ENCODE data around the gene KRT20. TPM values are rescaled to one million over a fixed set of nuclear protein-coding genes. Genes with fewer than 3 reads are reported as not detected.

Gene KRT20
- total and polyA plus RNA-seq, 8 donors, result 3.9 to 370 (median 86.5) TPM; not detected in 2

- H3K9me3 ChIP-seq, result no peaks in the 10 kb centered on the region
- intact Hi-C loops (cut with DNase I; ENCODE audit: low total_unique reads), result loop anchor here (10.0 kb wide), 2 partner anchors 422 to 752 kb away; no protein-coding TSS in a partner anchor
- no peak overlapping the region for H3K4me3 ChIP-seq
- WGBS, 5 donors, result 48 to 63% (median 61%) methylated on average over 12 of the region's 12 CpGs
- DNase-seq, result peak; percentile 36 to 46
- peak overlapping the region in 3 of 5 donors; percentile 66 to 79 (median 73) for H3K27ac ChIP-seq
- no peak for TF ChIP-seq EP300 (IDR thresholded peaks at IDR 0.05)
- TF ChIP-seq CTCF (IDR thresholded peaks at IDR 0.05), result no peak
- TF ChIP-seq POLR2AphosphoS5 (IDR thresholded peaks at IDR 0.05), result peak in 1 of 3 donors; percentile 54
- no peak for TF ChIP-seq POLR2A (IDR thresholded peaks at IDR 0.05)
- peaks cover 0 to 13% (median 0%) of the 10 kb centered on the region in 4 donors for H3K4me1 ChIP-seq
- H3K36me3 ChIP-seq, result no peaks in the 10 kb centered on the region
- peaks cover 0 to 24% (median 0%) of the 10 kb centered on the region in 3 donors for H3K27me3 ChIP-seq
These were observed 18.2 kb upstream of the KRT20 start for GRCh38 chr17:40903129-40903847.

- H3K4me3 ChIP-seq, result no peak overlapping the region
- 75 to 87% (median 76%) methylated on average over 4 of the region's 4 CpGs for WGBS, 5 donors
- no peaks in the 10 kb centered on the region for H3K36me3 ChIP-seq
- peaks cover 0 to 24% (median 0%) of the 10 kb centered on the region in 3 donors for H3K27me3 ChIP-seq
- H3K4me1 ChIP-seq, result peaks cover 0 to 13% (median 0%) of the 10 kb centered on the region in 4 donors
- no peaks in the 10 kb centered on the region for H3K9me3 ChIP-seq
- intact Hi-C loops (cut with DNase I; ENCODE audit: low total_unique reads), result loop anchor here (10.0 kb wide), 2 partner anchors 422 to 752 kb away; no protein-coding TSS in a partner anchor
- H3K27ac ChIP-seq, result peak overlapping the region in 3 of 5 donors; percentile 66 to 75 (median 73)
- TF ChIP-seq EP300 (IDR thresholded peaks at IDR 0.05) (no peak), POLR2AphosphoS5 (IDR thresholded peaks at IDR 0.05) (no peak), POLR2A (IDR thresholded peaks at IDR 0.05) (no peak), CTCF (IDR thresholded peaks at IDR 0.05) (no peak)
- DNase-seq, result no peak
These were observed 17.5 kb upstream of the KRT20 start for GRCh38 chr17:40902498-40902897.

- H3K27me3 ChIP-seq, result peaks cover 0 to 24% (median 0%) of the 10 kb centered on the region in 3 donors
- H3K9me3 ChIP-seq, result no peaks in the 10 kb centered on the region
- intact Hi-C loops (cut with DNase I; ENCODE audit: low total_unique reads), result loop anchor here (10.0 kb wide), 2 partner anchors 423 to 753 kb away; no protein-coding TSS in a partner anchor
- H3K36me3 ChIP-seq, result no peaks in the 10 kb centered on the region
- 40 to 59% (median 54%) methylated on average over 1 of the region's 1 CpG for WGBS, 5 donors
- DNase-seq, result peak in 1 of 2 donors; percentile 75
- no peak for TF ChIP-seq CTCF (IDR thresholded peaks at IDR 0.05)
- no peak for TF ChIP-seq EP300 (IDR thresholded peaks at IDR 0.05)
- TF ChIP-seq POLR2A (IDR thresholded peaks at IDR 0.05), result no peak
- no peak for TF ChIP-seq POLR2AphosphoS5 (IDR thresholded peaks at IDR 0.05)
- H3K4me1 ChIP-seq, result peaks cover 0 to 13% (median 0%) of the 10 kb centered on the region in 4 donors
- H3K27ac ChIP-seq, result peak overlapping the region in 2 of 5 donors; percentile 66 to 73
- no peak overlapping the region for H3K4me3 ChIP-seq
These were observed 17.0 kb upstream of the KRT20 start for GRCh38 chr17:40901981-40902474.

- Histone ChIP-seq H3K9me3 (no peaks in the 10 kb centered on the region), H3K36me3 (no peaks in the 10 kb centered on the region), H3K27ac (peak overlapping the region in 3 of 5 donors; percentile 27 to 76 (median 62)), H3K4me1 (peaks cover 0 to 13% (median 0%) of the 10 kb centered on the region in 4 donors), H3K4me3 (no peak overlapping the region), H3K27me3 (peaks cover 0 to 17% (median 0%) of the 10 kb centered on the region in 3 donors)
- TF ChIP-seq POLR2AphosphoS5 (IDR thresholded peaks at IDR 0.05), result peak in 2 of 3 donors; percentile 30 to 42
- no peak for TF ChIP-seq CTCF (IDR thresholded peaks at IDR 0.05)
- peak in 1 of 2 donors; percentile 58 for DNase-seq
- 51 to 74% (median 57%) methylated on average over 5 of the region's 5 CpGs for WGBS, 5 donors
- intact Hi-C loops (cut with DNase I; ENCODE audit: low total_unique reads), result loop anchor here (10.0 kb wide), 2 partner anchors 424 to 754 kb away; no protein-coding TSS in a partner anchor
These were observed 15.8 kb upstream of the KRT20 start for GRCh38 chr17:40900809-40901356.

Data from stomach (tissue), 9 donors.